Cardiac septum (tissue), 1 donor: ENCODE data around the gene TLL2. TPM values are rescaled to one million over a fixed set of nuclear protein-coding genes. Genes with fewer than 3 reads are reported as not detected.
"Not testable (repeated sequence)": the region's sequence is repeated elsewhere in the genome, so short reads cannot be mapped to it uniquely, and the experiment has no call there.

Source experiments
- DNase-seq: peaks from one replicate; pipeline ENCODE4 v3.0.0-alpha.2; 2020; ENCODE audit warnings: low spot score
- intact Hi-C: fragments of 100-400 bp; cut with DNase I; formaldehyde crosslinking; loops from one replicate; pipeline ENCODE4 v1.14.0; 2022
- long read RNA-seq: library from polyadenylated mRNA; unstranded; transcript quantifications from one replicate; pipeline ENCODE4 v2.0.0, GENCODE V29; 2021
- total RNA-seq: library from RNA; stranded (reverse); fragmentation: NEBNext Ultra II Directional; extraction: Animal tissue kit (Norgen Biotek cat#: 25700); gene quantifications from one replicate; pipeline ENCODE4 v1.2.1, GENCODE V29; 2021
- donor health status: DM: no; HTN: no; CAD: no.

The TLL2 gene
- total RNA-seq = 3.8 TPM
- long read RNA-seq, partial matches to known transcripts = 3 of 5 reads
- long read RNA-seq, other reads (novel, unspliced or antisense) = 2 of 5 reads

DNA sequence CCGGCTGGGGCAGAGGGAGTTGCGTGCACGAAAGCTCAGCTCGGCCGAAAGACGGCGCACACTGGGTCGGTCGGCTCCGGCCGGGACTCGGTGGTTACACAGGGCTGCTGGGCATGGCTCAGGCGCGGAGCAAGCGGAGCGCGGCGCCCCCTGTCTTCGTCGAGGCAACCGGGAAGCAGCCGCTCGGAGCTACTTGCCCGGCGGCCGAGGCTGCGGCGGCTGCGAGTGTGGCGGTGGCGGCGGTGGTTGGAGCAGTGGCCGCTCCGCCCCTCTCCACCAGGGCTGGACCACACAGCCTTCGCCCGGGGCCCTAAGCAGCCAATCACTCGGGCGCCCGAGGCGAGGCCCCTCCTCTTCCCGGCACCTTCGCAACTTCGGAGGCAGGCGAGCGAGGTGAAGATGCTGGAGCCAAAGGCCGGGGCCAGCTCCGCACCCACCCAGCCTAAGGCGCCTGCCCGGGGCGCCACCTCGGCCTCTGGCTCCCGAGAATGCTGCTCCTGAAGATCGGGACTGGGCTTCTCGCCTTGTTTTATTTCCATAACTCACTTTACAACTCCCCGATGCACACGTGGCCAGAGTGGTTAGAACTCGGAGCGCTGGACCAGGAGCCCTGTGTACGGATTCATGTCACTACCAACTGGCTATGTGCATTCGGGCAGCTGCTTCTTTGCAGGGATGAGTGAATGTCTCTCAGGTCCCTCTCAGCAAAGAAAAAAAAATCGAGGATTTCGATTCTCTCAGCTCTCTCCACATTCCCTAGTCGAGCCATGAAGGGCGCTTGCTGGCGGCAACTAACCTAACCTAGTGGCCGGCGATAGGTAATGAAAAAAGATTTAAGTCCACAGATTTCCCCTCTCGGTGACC, at the start of gene TLL2:
Gene TLL2, minus strand, starts transcription at position 229 of the 864 bp plus-strand sequence. CDS start 241 bp downstream, outside the sequence.
- DNase-seq = peak; percentile 92
- intact Hi-C loops = loop anchor here (2.0 to 5.0 kb wide), 2 partner anchors 117 to 137 kb away; no protein-coding TSS in a partner anchor

- no peak for DNase-seq
- intact Hi-C loops = no loop called here
These were observed 47.5 kb upstream of the TLL2 start for GRCh38 chr10:96560966-96561887.

DNA sequence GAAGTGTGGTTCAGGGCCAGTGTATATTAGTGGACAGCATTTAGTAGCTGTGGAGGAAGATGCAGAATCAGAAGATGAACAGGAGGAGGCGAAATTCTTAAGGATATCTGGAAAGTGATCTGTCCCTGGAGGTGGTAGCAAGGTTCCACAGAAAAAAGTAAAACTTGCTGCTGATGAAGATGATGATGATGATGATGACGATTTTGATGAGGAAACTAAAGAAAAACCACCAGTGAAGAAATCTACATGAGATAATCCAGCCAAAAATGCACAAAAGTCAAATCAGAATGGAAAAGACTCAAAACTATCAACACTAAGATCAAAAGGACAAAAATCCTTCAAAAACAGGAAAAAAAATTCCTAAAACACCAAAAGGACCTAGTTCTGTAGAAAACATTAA, 46.8 kb upstream of the TLL2 start:
- intact Hi-C loops = no loop called here

GRCh38 chr10:96556003-96556402, 42.3 kb upstream of the TLL2 start:
- no peak for DNase-seq
- intact Hi-C loops = no loop called here

More for the DNA sequence above, 46.8 kb upstream of the TLL2 start:
- DNase-seq = no peak

DNA sequence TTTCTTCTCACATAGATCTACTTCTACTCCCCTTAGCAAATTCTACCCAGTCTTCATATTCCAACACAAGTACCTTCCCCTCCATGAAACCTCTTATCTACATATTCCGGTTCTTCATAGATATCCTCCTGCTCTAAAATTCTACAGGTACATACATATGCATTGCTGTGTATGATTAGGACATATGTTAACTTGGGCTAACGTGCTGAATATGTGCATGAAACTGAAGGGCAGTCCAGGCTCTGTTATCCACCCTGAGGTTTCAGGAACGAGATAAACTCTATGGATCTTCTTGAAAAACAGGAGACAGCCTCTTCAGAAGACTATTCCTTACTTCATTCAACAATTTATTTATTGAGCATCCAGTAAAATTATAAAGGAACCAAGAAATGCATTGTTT, 41.6 kb upstream of the TLL2 start:
- intact Hi-C loops = no loop called here
- no peak for DNase-seq

GRCh38 chr10:96548589-96548988, 34.9 kb upstream of the TLL2 start:
- intact Hi-C loops = no loop called here
- DNase-seq = no peak

DNA sequence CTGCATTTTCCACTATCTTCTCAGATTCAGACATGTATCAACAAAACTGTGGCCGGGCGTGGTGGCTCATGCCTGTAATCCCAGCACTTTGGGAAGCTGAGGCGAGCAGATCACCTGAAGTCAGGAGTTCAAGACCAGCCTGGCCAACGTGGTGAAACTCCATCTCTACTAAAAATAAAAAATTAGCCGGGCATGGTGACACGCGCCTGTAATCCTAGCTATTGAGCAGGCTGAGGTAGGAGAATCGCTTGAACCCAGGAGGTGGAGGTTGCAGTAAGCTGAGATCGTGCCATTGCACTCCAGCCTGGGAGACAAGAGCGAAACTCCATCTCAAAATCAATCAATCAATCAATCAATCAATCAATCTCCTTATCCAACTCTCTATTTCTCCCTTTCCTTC, 31.8 kb upstream of the TLL2 start:
- DNase-seq, intact Hi-C loops: not testable (repeated sequence)

GRCh38 chr10:96541921-96542320, 28.2 kb upstream of the TLL2 start:
- DNase-seq = no peak
- intact Hi-C loops = no loop called here

- intact Hi-C loops = no loop called here
- no peak for DNase-seq
These were observed 26.5 kb upstream of the TLL2 start for GRCh38 chr10:96540240-96540639.

- DNase-seq = no peak
- intact Hi-C loops = no loop called here
These were observed 25.0 kb upstream of the TLL2 start for GRCh38 chr10:96538683-96539082.

GRCh38 chr10:96536129-96536528, 22.4 kb upstream of the TLL2 start:
- intact Hi-C loops = no loop called here
- no peak for DNase-seq

DNA sequence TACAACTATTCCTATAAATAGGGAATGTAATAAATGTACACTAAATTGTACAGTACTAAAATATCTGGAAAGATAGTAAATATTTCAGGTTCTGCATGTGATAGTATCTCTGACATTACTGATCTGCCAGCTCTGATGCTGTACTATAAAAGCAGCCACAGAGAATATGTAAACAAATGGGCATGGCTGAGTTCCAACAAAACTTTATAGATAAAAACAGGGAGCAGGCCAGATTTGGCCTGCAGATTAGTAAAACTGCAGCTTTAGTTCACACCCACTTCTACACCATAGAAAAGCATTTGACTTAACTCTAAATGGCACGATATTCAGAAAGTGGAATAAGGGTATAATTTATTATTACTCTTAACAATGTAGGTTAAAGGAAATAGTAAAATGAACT, 18.8 kb upstream of the TLL2 start:
- intact Hi-C loops = no loop called here
- DNase-seq = no peak

- intact Hi-C loops = no loop called here
- no peak for DNase-seq
These were observed 16.0 kb upstream of the TLL2 start for GRCh38 chr10:96529634-96530279.

- intact Hi-C loops = no loop called here
- no peak for DNase-seq
These were observed 11.0 kb upstream of the TLL2 start for GRCh38 chr10:96524741-96525140.

GRCh38 chr10:96517284-96517683, 3.6 kb upstream of the TLL2 start:
- DNase-seq = no peak
- intact Hi-C loops = no loop called here

GRCh38 chr10:96516337-96516736, 2.6 kb upstream of the TLL2 start:
- intact Hi-C loops = no loop called here

DNA sequence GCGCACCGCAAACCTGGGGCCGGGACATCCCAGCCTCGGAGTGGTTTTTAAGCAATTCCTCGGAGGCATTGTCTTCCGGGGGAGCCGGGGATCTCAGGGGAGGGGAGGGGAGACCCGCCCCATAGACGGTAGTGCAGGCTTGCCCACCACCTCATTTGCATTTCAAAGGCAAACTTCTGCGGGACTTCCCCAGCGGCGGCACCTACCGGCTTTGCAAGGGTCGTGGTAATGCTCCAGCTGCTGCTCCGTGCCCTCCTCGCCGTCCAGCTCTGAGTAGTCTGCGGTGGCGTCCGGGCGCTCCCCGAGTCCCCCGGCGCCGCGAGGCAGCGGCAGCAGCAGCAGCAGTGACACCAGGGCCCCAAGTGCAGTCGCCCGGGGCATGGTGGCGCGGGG, 425 bp downstream of the TLL2 start:
- intact Hi-C loops = loop anchor here (2.0 to 5.0 kb wide), 2 partner anchors 116 to 136 kb away; no protein-coding TSS in a partner anchor

More at GRCh38 chr10:96516337-96516736, 2.6 kb upstream of the TLL2 start:
- no peak for DNase-seq

DNA sequence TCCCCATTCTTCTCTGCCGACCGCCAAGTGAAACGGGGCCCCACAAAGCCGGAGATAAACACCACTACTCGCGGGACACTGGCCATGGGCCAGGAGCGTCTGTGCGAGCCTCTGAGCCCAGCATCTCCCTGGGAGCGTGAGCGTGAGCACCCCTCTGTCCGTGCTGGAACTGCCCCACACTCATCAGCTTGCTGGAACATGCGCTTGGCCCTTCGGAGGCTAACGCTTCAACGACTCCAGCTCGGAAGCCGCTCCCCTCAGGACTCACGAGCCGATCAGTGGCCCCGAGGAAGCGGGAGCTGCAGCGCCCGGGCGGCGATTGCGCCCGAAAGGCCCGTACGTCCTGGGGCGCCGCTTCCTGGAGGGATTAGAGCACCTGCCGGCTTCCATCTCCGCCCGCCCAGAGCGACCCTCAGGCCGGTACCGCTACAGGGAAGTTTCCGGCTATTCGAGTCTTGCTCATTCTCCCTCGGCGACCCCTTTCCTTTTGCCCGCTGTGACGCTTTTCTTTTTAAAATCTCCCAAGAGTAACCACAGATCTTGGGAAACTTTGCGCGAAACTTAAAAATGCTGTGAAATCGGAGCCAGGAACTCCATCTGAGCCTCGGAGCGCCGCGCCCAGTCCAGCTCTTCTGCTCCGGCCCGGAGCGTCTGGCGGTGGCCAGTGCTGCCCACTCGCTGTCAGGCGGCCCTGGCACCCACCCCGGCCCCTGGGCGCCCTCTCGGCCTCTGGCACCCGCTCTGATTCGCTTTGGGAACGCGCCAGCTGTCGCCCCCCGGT, 1.0 kb downstream of the TLL2 start:
- no peak for DNase-seq
- intact Hi-C loops = loop anchor here (2.0 to 5.0 kb wide), 2 partner anchors 116 to 135 kb away; no protein-coding TSS in a partner anchor

More for the DNA sequence above, 425 bp downstream of the TLL2 start:
- no peak for DNase-seq
